Fibroblast of lung (primary cell): ENCODE results near the gene KIF6. TPM values are rescaled to one million over a fixed set of nuclear protein-coding genes. Genes with fewer than 3 reads are reported as not detected.

Experiments
- DNase-seq, 2 donors: peaks; one replicate each; pipeline versions ENCODE4 v3.0.0 to v3.0.0-alpha.2; 2010; ENCODE audit warnings: low read depth in 2 of 2
- H2AFZ ChIP-seq: 2 replicates; pipeline ENCODE4 v1.5.1; 2012; ENCODE audit warnings: low read length, control low read depth, inconsistent platforms
- H3K27ac ChIP-seq: 2 replicates; pipeline ENCODE4 v1.5.1; 2011; ENCODE audit warnings: low read length, control low read depth; ENCODE audit not compliant: insufficient read depth
- H3K27me3 ChIP-seq: 2 replicates; pipeline ENCODE4 v1.5.1; 2011; ENCODE audit warnings: mild to moderate bottlenecking, low read length; ENCODE audit not compliant: control insufficient read depth, insufficient read depth
- H3K36me3 ChIP-seq: 2 replicates; pipeline ENCODE4 v1.5.1; 2011; ENCODE audit warnings: low read length; ENCODE audit not compliant: control insufficient read depth, insufficient read depth
- H3K4me1 ChIP-seq: 2 replicates; pipeline ENCODE4 v1.5.1; 2011; ENCODE audit warnings: low read length; ENCODE audit not compliant: control insufficient read depth, insufficient read depth; ENCODE audit errors: extremely low read depth
- H3K4me2 ChIP-seq: 2 replicates; pipeline ENCODE4 v1.5.1; 2011; ENCODE audit warnings: low read length, control low read depth; ENCODE audit not compliant: insufficient read depth; ENCODE audit errors: extremely low read depth
- H3K4me3 ChIP-seq, 4 experiments: fragments of 200-600 bp in 1 of 4; sonication (generic) in 1 of 4; replicated peaks in 1 of 4; 2 replicates each; pipeline ENCODE4 v1.5.1; 2011 to 2016; ENCODE audit warnings: low read length in 4 of 4, low read depth in 3 of 4, mild to moderate bottlenecking in 3 of 4, control low read depth in 2 of 4, inconsistent platforms in 1 of 4, mixed read lengths in 1 of 4; ENCODE audit not compliant: insufficient read depth in 1 of 4; ENCODE audit errors: control extremely low read depth in 1 of 4
- H3K79me2 ChIP-seq: 2 replicates; pipeline ENCODE4 v1.5.1; 2012; ENCODE audit warnings: mild to moderate bottlenecking, low read length, inconsistent platforms; ENCODE audit not compliant: control insufficient read depth, insufficient read depth
- H3K9ac ChIP-seq: 2 replicates; pipeline ENCODE4 v1.5.1; 2011; ENCODE audit warnings: mild to moderate bottlenecking, low read length, control low read depth; ENCODE audit not compliant: insufficient read depth
- H3K9me3 ChIP-seq: 2 replicates; pipeline ENCODE4 v1.5.1; 2012; ENCODE audit warnings: low read depth, low read length; ENCODE audit not compliant: control insufficient read depth, insufficient read depth
- H4K20me1 ChIP-seq: 2 replicates; pipeline ENCODE4 v1.5.1; 2011; ENCODE audit warnings: low read length; ENCODE audit not compliant: control insufficient read depth, insufficient read depth; ENCODE audit errors: extremely low read depth
- EZH2 ChIP-seq: IDR thresholded peaks from 2 replicates; pipeline ENCODE4 v1.5.1; 2012; ENCODE audit warnings: low read length, control low read depth, mild to moderate bottlenecking; ENCODE audit errors: missing control alignments
- polyA plus RNA-seq, 2 donors: library from polyadenylated mRNA; depleted of rRNA in 1 of 2; stranded (reverse) in 1 of 2; unstranded in 1 of 2; fragments of >200 nt; gene quantifications; 2 replicates each; pipeline ENCODE4 v1.2.1, GENCODE V29; 2011 to 2012; ENCODE audit warnings: missing spikeins in 1 of 2
- total RNA-seq: library from RNA; depleted of rRNA; stranded (reverse); fragments of >200 nt; gene quantifications from 2 replicates; pipeline ENCODE4 v1.2.1, GENCODE V29; 2014
- TF ChIP-seq, protein P1 (sequence below), 2 donors: IDR thresholded peaks in 1 of 2; conservative IDR thresholded peaks in 1 of 2; 1 replicate in 1 of 2; 2 replicates in 1 of 2; pipeline ENCODE4 v1.5.1; 2011 to 2012; ENCODE audit warnings: low read length in 2 of 2, control low read depth in 1 of 2, inconsistent platforms in 1 of 2, low read depth in 1 of 2, mild to moderate bottlenecking in 1 of 2

KIF6 gene
- total and polyA plus RNA-seq, 2 donors (not counting 1 experiment from before 2014, with no cell fraction given): 0.24 to 0.83 TPM

DNA sequence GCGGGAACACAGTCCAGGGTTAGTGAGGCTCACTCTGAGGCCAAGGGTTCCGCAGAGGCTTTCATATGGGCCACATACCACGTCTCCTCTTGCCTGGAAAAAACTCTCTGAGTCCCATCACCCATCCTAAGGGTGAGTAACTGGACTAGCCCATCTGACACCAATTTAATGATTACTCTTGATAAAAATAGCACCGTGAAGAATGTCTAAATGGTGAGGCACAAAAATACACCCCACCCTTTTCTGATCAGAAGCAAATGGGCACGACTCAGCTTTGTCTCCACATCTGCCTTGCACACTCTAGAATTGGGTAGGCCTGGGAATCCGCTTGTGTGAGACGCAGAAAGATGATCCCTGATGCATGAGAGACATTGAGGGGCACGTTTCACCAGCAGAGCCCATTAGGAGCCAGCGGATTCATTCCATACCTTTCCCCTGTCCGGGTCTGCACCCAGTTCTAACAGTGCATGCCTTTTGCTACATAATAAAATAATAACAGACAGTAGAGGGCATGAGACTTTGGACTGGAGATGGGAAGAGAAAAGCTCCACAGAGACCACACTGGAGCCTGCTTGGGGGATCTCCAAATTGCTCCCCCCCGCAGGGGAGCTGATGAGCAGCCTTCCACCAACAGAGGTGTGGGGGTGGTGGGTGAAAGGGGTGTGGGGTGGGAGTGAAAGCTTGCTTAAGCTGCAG, 292.7 kb downstream of the KIF6 start:
- Histone ChIP-seq H3K4me2 (no peak overlapping the region), H3K36me3 (no peaks in the 10 kb centered on the region), H2AFZ (no peak overlapping the region), H3K79me2 (no peaks in the 10 kb centered on the region), H3K4me1 (no peaks in the 10 kb centered on the region), H3K27ac (no peak overlapping the region), H3K9ac (no peak overlapping the region), H3K9me3 (no peaks in the 10 kb centered on the region), H3K4me3 (no peak overlapping the region), H3K27me3 (no peaks in the 10 kb centered on the region), H4K20me1 (no peaks in the 10 kb centered on the region)
- no peak for TF ChIP-seq EZH2
- TF ChIP-seq, protein P1, sequence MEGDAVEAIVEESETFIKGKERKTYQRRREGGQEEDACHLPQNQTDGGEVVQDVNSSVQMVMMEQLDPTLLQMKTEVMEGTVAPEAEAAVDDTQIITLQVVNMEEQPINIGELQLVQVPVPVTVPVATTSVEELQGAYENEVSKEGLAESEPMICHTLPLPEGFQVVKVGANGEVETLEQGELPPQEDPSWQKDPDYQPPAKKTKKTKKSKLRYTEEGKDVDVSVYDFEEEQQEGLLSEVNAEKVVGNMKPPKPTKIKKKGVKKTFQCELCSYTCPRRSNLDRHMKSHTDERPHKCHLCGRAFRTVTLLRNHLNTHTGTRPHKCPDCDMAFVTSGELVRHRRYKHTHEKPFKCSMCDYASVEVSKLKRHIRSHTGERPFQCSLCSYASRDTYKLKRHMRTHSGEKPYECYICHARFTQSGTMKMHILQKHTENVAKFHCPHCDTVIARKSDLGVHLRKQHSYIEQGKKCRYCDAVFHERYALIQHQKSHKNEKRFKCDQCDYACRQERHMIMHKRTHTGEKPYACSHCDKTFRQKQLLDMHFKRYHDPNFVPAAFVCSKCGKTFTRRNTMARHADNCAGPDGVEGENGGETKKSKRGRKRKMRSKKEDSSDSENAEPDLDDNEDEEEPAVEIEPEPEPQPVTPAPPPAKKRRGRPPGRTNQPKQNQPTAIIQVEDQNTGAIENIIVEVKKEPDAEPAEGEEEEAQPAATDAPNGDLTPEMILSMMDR (conservative IDR thresholded peaks at IDR 0.05 in 1 of 2, IDR thresholded peaks at IDR 0.05 in 1 of 2; ENCODE audit: low read depth in 1 of 2, low read length in 2 of 2): no peak
- peak in 1 of 2 donors; percentile 19 for DNase-seq

DNA sequence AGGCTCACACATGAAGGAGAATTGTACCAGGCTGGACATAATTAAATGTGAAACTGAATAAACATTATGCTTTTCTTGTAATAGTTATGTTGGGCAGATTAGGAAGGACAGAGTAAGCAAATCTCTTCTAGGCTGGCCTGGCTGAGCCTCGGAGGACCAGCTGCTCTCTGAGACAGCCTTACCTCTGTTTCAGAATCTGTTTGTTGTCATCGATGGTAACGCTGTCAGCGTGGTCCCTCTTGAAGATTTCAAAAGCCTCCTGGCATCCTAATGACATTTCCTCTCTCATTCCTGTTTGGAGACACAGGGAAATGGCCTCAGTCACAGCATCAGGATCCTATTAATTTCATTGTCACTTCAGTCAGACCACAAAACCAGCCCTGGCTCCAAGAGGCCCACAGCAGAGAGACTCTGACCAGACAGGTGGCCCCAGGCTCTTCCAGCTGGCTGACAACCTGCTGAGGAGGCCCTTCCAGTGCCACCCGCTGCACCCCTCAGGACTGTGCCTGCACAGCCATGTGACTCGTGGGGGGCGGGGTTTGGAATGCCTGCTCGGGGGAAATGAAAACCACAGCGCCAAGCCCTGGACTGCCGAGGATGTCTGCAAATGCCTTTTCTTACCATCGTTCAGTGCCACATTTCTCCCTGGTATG, 294.2 kb downstream of the KIF6 start:
- Histone ChIP-seq H3K9ac (no peak overlapping the region), H3K4me3 (no peak overlapping the region), H3K4me1 (no peaks in the 10 kb centered on the region), H3K4me2 (no peak overlapping the region), H3K79me2 (no peaks in the 10 kb centered on the region), H4K20me1 (no peaks in the 10 kb centered on the region), H3K36me3 (no peaks in the 10 kb centered on the region), H3K9me3 (no peaks in the 10 kb centered on the region), H2AFZ (no peak overlapping the region), H3K27ac (no peak overlapping the region), H3K27me3 (no peaks in the 10 kb centered on the region)
- peak in 1 of 2 donors; percentile 41 for DNase-seq
- TF ChIP-seq, protein P1 (conservative IDR thresholded peaks at IDR 0.05 in 1 of 2, IDR thresholded peaks at IDR 0.05 in 1 of 2; ENCODE audit: low read depth in 1 of 2, low read length in 2 of 2): no peak
- no peak for TF ChIP-seq EZH2

DNA sequence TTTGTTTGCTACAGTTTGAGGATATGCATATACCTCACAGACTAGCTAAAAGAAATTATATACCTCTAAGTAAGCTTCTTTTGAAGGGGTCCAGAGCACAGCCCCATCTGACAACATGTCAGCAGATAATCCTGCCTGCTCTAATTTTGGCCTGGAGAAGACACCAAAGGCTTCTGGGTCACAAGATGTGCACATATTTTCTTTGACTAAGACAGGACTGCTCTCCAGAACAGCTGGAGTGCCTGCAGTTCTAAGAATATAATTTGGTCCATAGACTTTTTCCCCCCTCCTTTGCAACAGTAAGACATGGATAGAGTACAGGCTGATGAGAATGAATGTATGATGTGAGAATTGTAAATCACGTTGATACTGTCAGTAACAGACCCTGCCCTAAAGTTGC, 294.8 kb downstream of the KIF6 start:
- no peak overlapping the region for H3K4me2 ChIP-seq
- H3K4me3 ChIP-seq: no peak overlapping the region
- H3K36me3 ChIP-seq: no peaks in the 10 kb centered on the region
- no peak overlapping the region for H3K9ac ChIP-seq
- H4K20me1 ChIP-seq: no peaks in the 10 kb centered on the region
- DNase-seq: no peak
- no peak for TF ChIP-seq EZH2
- TF ChIP-seq, protein P1 (conservative IDR thresholded peaks at IDR 0.05 in 1 of 2, IDR thresholded peaks at IDR 0.05 in 1 of 2; ENCODE audit: low read depth in 1 of 2, low read length in 2 of 2): no peak
- H2AFZ ChIP-seq: no peak overlapping the region
- no peak overlapping the region for H3K27ac ChIP-seq
- no peaks in the 10 kb centered on the region for H3K79me2 ChIP-seq
- no peaks in the 10 kb centered on the region for H3K27me3 ChIP-seq
- H3K4me1 ChIP-seq: no peaks in the 10 kb centered on the region
- H3K9me3 ChIP-seq: no peaks in the 10 kb centered on the region
